Stimulated activated naive CD4-positive, alpha-beta T cell treated with Interleukin-2 at 50 U/mL for 16 hours (primary cell): Measurements from ENCODE around the gene CD40.

ENCODE experiments used
- DNase-seq: peaks from one replicate; lab custom pipeline; 2025; lab: John Stamatoyannopoulos, UW

Gene CD40

GRCh38 chr20:46148313-46149208 is 30.4 kb downstream of the CD40 start:
- no peak for DNase-seq

- DNase-seq = no peak
These were observed 32.8 kb downstream of the CD40 start for GRCh38 chr20:46150943-46151342.

- no peak for DNase-seq
These were observed 33.8 kb downstream of the CD40 start for GRCh38 chr20:46151936-46152335.

- DNase-seq = no peak
These were observed 34.9 kb downstream of the CD40 start for GRCh38 chr20:46152824-46153586.

GRCh38 chr20:46154305-46154704 is 36.2 kb downstream of the CD40 start:
- DNase-seq = no peak

- DNase-seq = no peak
These were observed 36.7 kb downstream of the CD40 start for GRCh38 chr20:46154796-46155195.

- no peak for DNase-seq
These were observed 38.0 kb downstream of the CD40 start for GRCh38 chr20:46156065-46156464.

GRCh38 chr20:46157076-46157592 is 39.0 kb downstream of the CD40 start:
- no peak for DNase-seq

- DNase-seq = no peak
These were observed 39.5 kb downstream of the CD40 start for GRCh38 chr20:46157625-46158024.

GRCh38 chr20:46158476-46158987 is 40.4 kb downstream of the CD40 start:
- DNase-seq = no peak

- DNase-seq = no peak
These were observed 41.2 kb downstream of the CD40 start for GRCh38 chr20:46159101-46159897.

- no peak for DNase-seq
These were observed 42.5 kb downstream of the CD40 start for GRCh38 chr20:46160661-46161060.

- no peak for DNase-seq
These were observed 43.8 kb downstream of the CD40 start for GRCh38 chr20:46161921-46162320.

- DNase-seq = no peak
These were observed 46.1 kb downstream of the CD40 start for GRCh38 chr20:46164254-46164653.

GRCh38 chr20:46167080-46167479 is 49.0 kb downstream of the CD40 start:
- no peak for DNase-seq

GRCh38 chr20:46168438-46168837 is 50.3 kb downstream of the CD40 start:
- DNase-seq = no peak

GRCh38 chr20:46169245-46170171 is 51.4 kb downstream of the CD40 start:
- DNase-seq = no peak

- DNase-seq = no peak
These were observed 53.4 kb downstream of the CD40 start for GRCh38 chr20:46171476-46171875.

- DNase-seq = no peak
These were observed 53.8 kb downstream of the CD40 start for GRCh38 chr20:46171909-46172308.

GRCh38 chr20:46172455-46172854 is 54.3 kb downstream of the CD40 start:
- no peak for DNase-seq
